Lower leg skin (tissue), 4 donors: ENCODE data around the gene MTUS2. TPM values are rescaled to one million over a fixed set of nuclear protein-coding genes. Genes with fewer than 3 reads are reported as not detected.

Experiments
- DNase-seq, 2 donors: peaks; one replicate each; pipeline ENCODE4 v3.0.0-alpha.2; 2019; ENCODE audit warnings: low spot score in 2 of 2
- H3K4me3 ChIP-seq: fragments of 200-600 bp; sonication (generic); 2 replicates; pipeline ENCODE4 v1.5.1; 2017; ENCODE audit warnings: mild to moderate bottlenecking, low read depth; ENCODE audit not compliant: poor library complexity, severe bottlenecking
- CTCF ChIP-seq, 3 donors: fragments of 450-650 bp; IDR thresholded peaks; one replicate each; pipeline ENCODE4 v1.5.1; 2016; ENCODE audit warnings: antibody characterized with exemption in 3 of 3, mild to moderate bottlenecking in 3 of 3, moderate library complexity in 2 of 3
- POLR2A ChIP-seq, 2 donors: fragments of 450-650 bp; IDR thresholded peaks; one replicate each; pipeline ENCODE4 v1.6.1; 2016 to 2017; ENCODE audit warnings: antibody characterized with exemption in 2 of 2, mild to moderate bottlenecking in 1 of 2, moderate library complexity in 1 of 2
- WGBS, 2 donors: methylation state at CpG; one replicate each; pipeline ENCODE4 v1.1.5; 2018; 5-methylcytosine and 5-hydroxymethylcytosine counted together
- intact Hi-C: fragments of 100-400 bp; cut with DNase I; formaldehyde crosslinking; loops from one replicate; pipeline ENCODE4 v1.15.0; 2023; ENCODE audit warnings: low total_unique reads
- total RNA-seq, 4 donors: library from RNA; depleted of rRNA; stranded (reverse); fragments of >200 nt; gene quantifications; one replicate each; pipeline ENCODE4 v1.1.0, GENCODE V29; 2016

Gene MTUS2
- total RNA-seq, 4 donors from 2014 or later = 0.13 to 1.9 TPM; not detected in 2

GRCh38 chr13:29532116-29532515 lies 712.0 kb downstream of the MTUS2 start:
- no peak overlapping the region for H3K4me3 ChIP-seq
- no peak for DNase-seq
- intact Hi-C loops = no loop called here
- WGBS, 2 donors = 41 to 44% methylated on average over 5 of the region's 5 CpGs
- TF ChIP-seq CTCF (IDR thresholded peaks at IDR 0.05) = no peak
- no peak for TF ChIP-seq POLR2A (IDR thresholded peaks at IDR 0.05)

- no peak for DNase-seq
- intact Hi-C loops = no loop called here
- no peak overlapping the region for H3K4me3 ChIP-seq
- TF ChIP-seq POLR2A (IDR thresholded peaks at IDR 0.05) = no peak
- no peak for TF ChIP-seq CTCF (IDR thresholded peaks at IDR 0.05)
- WGBS, 2 donors = 77 to 78% methylated on average over 17 of the region's 17 CpGs
Observed at GRCh38 chr13:29532821-29533220, 712.7 kb downstream of the MTUS2 start.

- H3K4me3 ChIP-seq = no peak overlapping the region
- intact Hi-C loops = no loop called here
- 83 to 88% methylated on average over 4 of the region's 4 CpGs for WGBS, 2 donors
- no peak for DNase-seq
- no peak for TF ChIP-seq CTCF (IDR thresholded peaks at IDR 0.05)
Observed at GRCh38 chr13:29534083-29534482, 713.9 kb downstream of the MTUS2 start.

- 94 to 95% methylated on average over 24 of the region's 24 CpGs for WGBS, 2 donors
- no peak for TF ChIP-seq POLR2A (IDR thresholded peaks at IDR 0.05)
- no peak for TF ChIP-seq CTCF (IDR thresholded peaks at IDR 0.05)
- H3K4me3 ChIP-seq = no peak overlapping the region
- intact Hi-C loops = no loop called here
- DNase-seq = peak in 1 of 2 donors; percentile 68
Observed at GRCh38 chr13:29535663-29536655, 715.8 kb downstream of the MTUS2 start.

- peak in 1 of 2 donors; percentile 68 for DNase-seq
- WGBS, 2 donors = 76 to 89% methylated on average over 7 of the region's 7 CpGs
- intact Hi-C loops = no loop called here
- TF ChIP-seq POLR2A (IDR thresholded peaks at IDR 0.05) (no peak), CTCF (IDR thresholded peaks at IDR 0.05) (no peak)
- H3K4me3 ChIP-seq = no peak overlapping the region
Observed at GRCh38 chr13:29536853-29537252, 716.7 kb downstream of the MTUS2 start.
